Urinary bladder (tissue), 4 donors: ENCODE results near the gene CCSER2. TPM values are rescaled to one million over a fixed set of nuclear protein-coding genes. Genes with fewer than 3 reads are reported as not detected.
A peak's percentile ranks its signal among the peaks of the same experiment; 100 is the strongest.
"Not testable (repeated sequence)": the region's sequence is repeated elsewhere in the genome, so short reads cannot be mapped to it uniquely, and the experiment has no call there.

Source experiments
- DNase-seq: peaks from one replicate; pipeline ENCODE4 v3.0.0-alpha.2; 2015; ENCODE audit errors: extremely low spot score
- H3K27ac ChIP-seq: one replicate; pipeline ENCODE4 v1.5.1; 2013; ENCODE audit warnings: low read depth, mild to moderate bottlenecking, moderate library complexity
- H3K36me3 ChIP-seq: one replicate; pipeline ENCODE4 v1.6.1; 2013; ENCODE audit warnings: mild to moderate bottlenecking, moderate library complexity; ENCODE audit not compliant: insufficient read depth
- H3K4me1 ChIP-seq: one replicate; pipeline ENCODE4 v1.6.1; 2013; ENCODE audit warnings: mild to moderate bottlenecking, moderate library complexity; ENCODE audit not compliant: insufficient read depth
- H3K4me3 ChIP-seq: one replicate; pipeline ENCODE4 v1.5.1; 2013; ENCODE audit warnings: low read depth, low read length
- WGBS: extraction: QIAGEN DNeasy Blood & Tissue Kit; methylation state at CpG from one replicate; pipeline ENCODE4 v1.1.7; 2013; 5-methylcytosine and 5-hydroxymethylcytosine counted together
- polyA plus RNA-seq: library from polyadenylated mRNA; stranded (reverse); fragments of 200-250 nt; gene quantifications from one replicate; pipeline ENCODE4 v1.2.3, GENCODE V29; 2013
- total RNA-seq: library from RNA; depleted of rRNA; stranded (reverse); fragments of >200 nt; gene quantifications from one replicate; pipeline ENCODE4 v1.2.3, GENCODE V29; 2014
- donor health status: healthy with polysubstance abuse.
- donor health status: healthy.

The CCSER2 gene
- total and polyA plus RNA-seq, 2 donors: 22.1 to 75.4 TPM

DNA sequence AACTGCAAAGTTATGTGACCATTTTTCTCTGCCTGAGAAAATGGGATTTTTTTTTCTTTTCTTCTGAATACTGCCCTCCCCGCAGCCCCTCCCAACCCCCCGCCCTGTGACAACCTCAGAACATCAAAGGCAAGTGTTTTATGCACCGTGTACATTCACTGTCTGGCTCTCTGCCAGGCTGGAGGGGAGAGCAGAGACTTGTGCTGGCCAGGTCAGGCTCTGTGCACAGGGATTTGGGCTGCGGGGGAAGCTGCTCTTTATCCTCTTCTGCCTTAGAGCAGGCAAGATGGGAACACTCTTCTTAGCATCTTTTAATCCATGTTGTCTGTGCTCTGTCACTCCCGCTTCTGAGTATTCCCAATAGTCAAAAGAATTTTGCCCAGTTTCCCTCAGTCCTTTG is 195.1 kb downstream of the CCSER2 start:
- Histone ChIP-seq H3K27ac (no peak overlapping the region), H3K4me1 (no peaks in the 10 kb centered on the region), H3K36me3 (no peaks in the 10 kb centered on the region), H3K4me3 (no peak overlapping the region)
- 14% methylated on average over 5 of the region's 5 CpGs for WGBS
- no peak for DNase-seq

DNA sequence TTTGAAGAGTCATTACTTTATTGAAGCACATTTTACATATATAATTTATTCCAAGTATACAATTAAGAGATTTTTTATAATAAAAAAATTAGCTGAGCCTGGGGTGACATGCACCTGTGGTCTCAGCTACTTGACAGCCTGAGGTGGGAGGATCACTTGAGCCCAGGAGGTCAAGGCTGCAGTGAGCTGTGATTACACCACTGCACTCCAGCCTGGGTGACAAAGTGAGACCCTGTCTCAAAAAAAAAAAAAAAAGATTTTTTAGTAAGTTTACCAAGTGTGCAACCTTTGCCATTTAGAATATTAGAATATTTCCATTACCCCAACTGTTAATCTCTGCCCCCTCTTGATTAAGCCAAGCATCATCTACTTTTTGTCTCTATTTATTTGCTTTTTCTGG is 196.0 kb downstream of the CCSER2 start:
- no peak for DNase-seq
- Histone ChIP-seq H3K36me3 (no peaks in the 10 kb centered on the region), H3K27ac (no peak overlapping the region), H3K4me1 (no peaks in the 10 kb centered on the region), H3K4me3 (no peak overlapping the region)

DNA sequence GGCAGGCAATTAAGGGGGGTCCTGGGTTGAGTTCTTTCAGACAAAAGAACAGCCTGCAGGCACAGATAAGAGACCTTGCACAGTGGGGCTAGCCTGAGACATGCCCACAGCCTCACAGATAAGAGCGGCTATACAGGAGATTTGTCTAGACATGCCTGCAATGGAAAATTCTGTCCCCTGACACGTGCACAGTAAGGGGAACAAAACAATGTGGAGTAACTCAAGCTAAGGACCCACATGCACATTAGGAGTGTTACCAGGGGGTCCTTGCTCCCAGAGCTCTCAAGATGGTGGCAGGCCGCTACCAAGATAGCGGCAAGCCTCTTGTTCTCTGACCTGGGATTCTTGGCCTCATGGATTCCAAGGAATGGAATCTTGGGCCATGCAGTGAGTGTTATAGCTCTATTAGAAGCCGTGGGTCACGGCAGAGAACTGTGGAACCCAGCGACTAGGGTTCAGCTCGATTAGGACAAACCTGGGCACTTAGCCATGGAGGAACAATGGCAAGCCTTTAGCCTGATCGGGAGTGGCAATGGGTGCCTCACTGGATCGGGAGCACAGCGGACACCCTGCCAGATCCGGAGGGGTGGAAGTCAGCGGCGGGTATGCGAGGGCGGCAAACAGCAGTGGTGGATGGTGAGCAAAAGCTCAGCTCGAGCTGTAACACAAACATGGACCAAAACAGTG is 196.9 kb downstream of the CCSER2 start:
- Histone ChIP-seq H3K27ac (no peak overlapping the region), H3K4me1 (no peaks in the 10 kb centered on the region), H3K36me3 (no peaks in the 10 kb centered on the region), H3K4me3 (no peak overlapping the region)
- WGBS: 91% methylated on average over 17 of the region's 17 CpGs
- no peak for DNase-seq

DNA sequence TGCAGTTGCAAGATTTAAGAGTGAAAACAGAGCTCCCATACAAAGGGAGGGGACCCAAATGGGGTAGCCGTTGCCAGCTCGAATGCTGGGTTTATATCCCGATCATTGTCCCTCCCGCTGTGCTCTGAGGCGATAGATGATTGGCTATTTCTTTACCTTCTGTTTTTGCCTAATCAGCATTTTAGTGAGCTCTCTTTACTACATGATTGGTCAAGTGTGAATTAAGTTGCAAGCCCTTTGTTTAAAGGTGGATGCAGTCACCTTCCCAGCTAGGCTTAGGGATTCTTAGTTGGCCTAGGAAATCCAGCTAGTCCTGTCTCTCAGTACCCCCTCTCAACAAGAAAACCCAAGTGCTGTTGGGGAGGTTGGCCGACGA is 197.4 kb downstream of the CCSER2 start:
- H3K36me3 ChIP-seq, H3K4me1 ChIP-seq, H3K4me3 ChIP-seq, DNase-seq, H3K27ac ChIP-seq: not testable (repeated sequence)
- 97% methylated on average over 7 of the region's 7 CpGs for WGBS

DNA sequence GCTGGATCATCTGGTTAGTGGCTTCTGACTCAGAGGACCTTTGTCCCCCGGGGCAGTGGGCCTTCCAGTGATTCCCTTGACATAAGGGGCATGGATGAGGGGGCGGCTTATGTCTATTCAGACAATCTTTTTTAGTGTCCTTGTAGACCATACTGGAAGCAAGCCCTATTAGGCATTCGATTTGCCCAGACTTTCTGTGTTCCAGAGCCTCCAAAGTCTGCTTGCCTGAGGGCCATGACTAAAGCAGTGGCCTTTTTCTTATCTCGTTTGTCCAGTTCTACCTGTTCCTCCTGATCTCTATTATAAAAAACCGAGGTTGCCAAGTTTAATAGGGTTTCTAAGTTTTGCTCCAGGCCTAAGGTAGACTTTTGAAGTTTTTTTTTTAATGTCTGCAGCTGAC is 199.0 kb downstream of the CCSER2 start:
- not testable (repeated sequence) for H3K4me1 ChIP-seq, H3K4me3 ChIP-seq, H3K36me3 ChIP-seq
- peak; percentile 25 for DNase-seq
- peak overlapping the region; percentile 23 for H3K27ac ChIP-seq
- WGBS: 79% methylated on average over 5 of the region's 5 CpGs

GRCh38 chr10:84528526-84528925 is 200.1 kb downstream of the CCSER2 start:
- not testable (repeated sequence) for H3K27ac ChIP-seq, H3K4me3 ChIP-seq, DNase-seq, H3K36me3 ChIP-seq, H3K4me1 ChIP-seq
- 79% methylated on average over 5 of the region's 5 CpGs for WGBS

DNA sequence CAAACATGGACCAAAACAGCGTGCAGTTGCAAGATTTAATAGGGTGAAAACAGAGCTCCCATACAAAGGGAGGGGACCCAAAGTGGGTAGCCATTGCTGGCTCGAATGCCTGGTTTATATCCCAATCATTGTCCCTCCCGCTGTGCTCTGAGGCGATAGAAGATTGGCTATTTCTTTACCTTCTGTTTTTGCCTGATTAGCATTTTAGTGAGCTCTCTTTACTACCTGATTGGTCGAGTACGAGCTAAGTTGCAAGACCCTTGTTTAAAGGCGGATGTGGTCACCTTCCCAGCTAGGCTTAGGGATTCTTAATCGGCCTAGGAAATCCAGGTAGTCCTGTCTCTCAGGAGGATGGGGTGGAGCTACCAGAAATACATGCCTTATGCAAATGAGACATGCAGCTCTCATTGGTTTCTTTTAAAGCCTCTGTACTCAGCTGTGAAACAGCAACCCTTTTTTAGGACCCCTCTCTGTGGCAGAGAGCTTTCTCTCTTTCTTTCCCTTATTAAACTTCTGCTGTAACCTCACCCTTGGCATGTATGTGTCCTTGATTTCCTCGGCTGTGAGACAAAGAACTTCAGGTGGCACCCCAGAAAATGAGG is 202.4 kb downstream of the CCSER2 start:
- no peaks in the 10 kb centered on the region for H3K36me3 ChIP-seq
- no peak overlapping the region for H3K4me3 ChIP-seq
- no peaks in the 10 kb centered on the region for H3K4me1 ChIP-seq
- WGBS: 88% methylated on average over 9 of the region's 9 CpGs
- H3K27ac ChIP-seq: no peak overlapping the region
- no peak for DNase-seq

GRCh38 chr10:84531396-84531795 is 203.0 kb downstream of the CCSER2 start:
- WGBS: 80% methylated on average over 2 of the region's 2 CpGs
- Histone ChIP-seq H3K4me1 (no peaks in the 10 kb centered on the region), H3K36me3 (no peaks in the 10 kb centered on the region), H3K27ac (no peak overlapping the region), H3K4me3 (no peak overlapping the region)
- DNase-seq: no peak

GRCh38 chr10:84534168-84534567 is 205.8 kb downstream of the CCSER2 start:
- WGBS: 81% methylated on average over 2 of the region's 2 CpGs
- Histone ChIP-seq H3K4me1 (no peaks in the 10 kb centered on the region), H3K4me3 (no peak overlapping the region), H3K27ac (no peak overlapping the region), H3K36me3 (no peaks in the 10 kb centered on the region)
- no peak for DNase-seq

DNA sequence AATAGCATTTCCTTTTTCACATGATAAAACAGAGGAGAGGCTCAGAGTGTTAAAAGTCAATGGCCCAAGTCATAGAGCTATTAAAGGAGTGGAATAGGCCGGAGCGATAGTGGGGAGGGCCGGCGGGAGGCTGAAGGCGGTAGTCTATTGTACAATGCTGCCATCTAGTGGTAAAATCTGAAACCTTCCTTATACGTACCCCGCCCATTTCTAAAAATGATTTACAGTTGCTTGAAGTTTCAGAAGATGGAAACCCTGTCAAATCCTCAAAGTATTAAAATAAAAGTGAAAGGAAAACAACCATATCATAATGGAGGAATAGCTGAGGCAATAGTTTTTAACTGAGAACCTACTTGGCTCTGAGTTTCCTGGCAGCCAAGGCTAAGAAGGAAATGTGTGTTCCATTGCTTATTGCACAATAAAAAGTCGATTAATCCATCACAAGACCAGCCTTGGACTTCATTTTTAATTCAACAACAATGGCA is 209.1 kb downstream of the CCSER2 start:
- H3K27ac ChIP-seq: no peak overlapping the region
- WGBS: 11% methylated on average over 8 of the region's 8 CpGs
- H3K4me1 ChIP-seq: no peaks in the 10 kb centered on the region
- no peak overlapping the region for H3K4me3 ChIP-seq
- no peaks in the 10 kb centered on the region for H3K36me3 ChIP-seq
- DNase-seq: no peak

- Histone ChIP-seq H3K36me3 (no peaks in the 10 kb centered on the region), H3K4me3 (no peak overlapping the region), H3K4me1 (no peaks in the 10 kb centered on the region), H3K27ac (no peak overlapping the region)
- no peak for DNase-seq
- 92% methylated on average over 4 of the region's 4 CpGs for WGBS
Observed at GRCh38 chr10:84538036-84538435, 209.6 kb downstream of the CCSER2 start.

- H3K27ac ChIP-seq: no peak overlapping the region
- H3K4me3 ChIP-seq: no peak overlapping the region
- H3K36me3 ChIP-seq: no peaks in the 10 kb centered on the region
- no peak for DNase-seq
- 61% methylated on average over 3 of the region's 3 CpGs for WGBS
- H3K4me1 ChIP-seq: no peaks in the 10 kb centered on the region
Observed at GRCh38 chr10:84539216-84539615, 210.8 kb downstream of the CCSER2 start.

DNA sequence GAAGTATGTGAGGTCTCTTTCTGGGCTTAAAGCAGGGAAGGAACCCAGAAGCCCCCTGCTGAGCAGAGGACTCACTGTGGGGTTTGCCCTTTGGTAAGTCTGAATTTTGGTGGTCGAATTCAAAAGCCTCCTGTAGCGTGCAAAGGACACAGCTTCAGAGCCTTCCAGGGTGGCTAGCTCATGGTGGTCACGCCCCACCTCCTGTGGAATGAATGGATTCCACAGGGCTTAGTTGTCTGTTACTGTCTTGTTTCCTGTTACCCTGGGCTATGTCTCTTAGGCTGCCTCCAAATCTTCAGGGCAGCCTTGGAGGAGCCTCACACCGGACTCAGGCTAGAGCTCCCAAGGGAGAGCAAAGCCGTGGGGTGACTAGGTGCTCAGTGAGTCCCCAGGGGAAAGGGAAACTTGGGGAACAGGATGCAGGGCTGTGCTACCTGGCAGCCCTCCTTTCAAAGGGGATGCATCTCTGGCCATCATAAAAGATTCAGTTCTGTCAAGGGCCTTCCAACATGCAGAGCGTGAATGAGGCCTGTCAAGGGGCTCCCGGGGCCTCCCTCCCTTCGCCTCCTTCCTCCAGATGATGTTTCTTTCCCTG is 211.7 kb downstream of the CCSER2 start:
- H3K4me3 ChIP-seq: no peak overlapping the region
- whole genome bisulfite sequencing: 23% methylated on average over 8 of the region's 8 CpGs
- DNase-seq: no peak

GRCh38 chr10:84540617-84541288 is 212.4 kb downstream of the CCSER2 start:
- Histone ChIP-seq H3K4me3 (peak overlapping the region; percentile 20), H3K36me3 (no peaks in the 10 kb centered on the region), H3K4me1 (no peaks in the 10 kb centered on the region), H3K27ac (no peak overlapping the region)
- WGBS: 4% methylated on average over 51 of the region's 51 CpGs
- no peak for DNase-seq

More for the DNA sequence above, 211.7 kb downstream of the CCSER2 start:
- H3K27ac ChIP-seq: no peak overlapping the region
- no peaks in the 10 kb centered on the region for H3K36me3 ChIP-seq
- H3K4me1 ChIP-seq: no peaks in the 10 kb centered on the region
